GM18508 (cell line): Measurements from ENCODE around the gene IMMP2L.
"Not testable (repeated sequence)": the region's sequence is repeated elsewhere in the genome, so short reads cannot be mapped to it uniquely, and the experiment has no call there.

Experiments used
- ATAC-seq: cut with Tn5 transposase; IDR thresholded peaks from one replicate; pipeline ENCODE4 v1.9.1; 2021; ENCODE audit warnings: moderate number of reproducible peaks; ENCODE audit not compliant: insufficient read depth, unreplicated experiment

IMMP2L gene

DNA sequence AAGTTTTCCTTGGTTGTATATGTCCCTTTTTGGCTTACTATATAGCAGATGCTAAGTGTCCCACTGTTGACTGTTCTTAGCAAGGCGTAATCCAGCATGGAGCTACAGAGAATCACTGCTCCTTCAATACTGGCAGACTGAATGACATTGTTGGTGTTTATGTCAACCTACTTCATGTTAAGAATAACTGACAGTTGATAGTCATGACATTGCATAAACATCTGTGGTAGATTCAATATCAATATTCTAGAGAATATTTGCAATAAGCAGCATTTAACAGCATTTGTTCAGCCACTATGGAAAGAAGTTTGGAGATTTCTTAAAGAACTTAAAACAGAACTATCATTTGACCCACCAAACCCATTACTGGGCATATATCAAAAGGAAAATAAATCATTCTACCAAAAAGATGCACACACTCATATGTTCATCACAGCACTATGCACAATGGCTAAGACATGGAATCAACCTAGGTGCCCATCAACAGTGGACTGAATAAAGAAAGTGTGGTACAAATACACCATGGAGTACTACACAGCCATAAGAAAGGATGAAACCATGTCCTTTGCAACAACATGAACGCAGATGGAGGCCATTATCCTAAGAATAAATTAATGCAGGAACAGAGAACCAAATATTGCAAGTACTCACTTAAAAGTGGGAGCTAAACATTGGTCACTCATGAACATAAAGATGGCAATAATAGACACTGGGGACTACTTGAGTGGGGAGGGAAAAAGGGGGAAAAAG is 88.7 kb downstream of the IMMP2L start:
- ATAC-seq: no peak

DNA sequence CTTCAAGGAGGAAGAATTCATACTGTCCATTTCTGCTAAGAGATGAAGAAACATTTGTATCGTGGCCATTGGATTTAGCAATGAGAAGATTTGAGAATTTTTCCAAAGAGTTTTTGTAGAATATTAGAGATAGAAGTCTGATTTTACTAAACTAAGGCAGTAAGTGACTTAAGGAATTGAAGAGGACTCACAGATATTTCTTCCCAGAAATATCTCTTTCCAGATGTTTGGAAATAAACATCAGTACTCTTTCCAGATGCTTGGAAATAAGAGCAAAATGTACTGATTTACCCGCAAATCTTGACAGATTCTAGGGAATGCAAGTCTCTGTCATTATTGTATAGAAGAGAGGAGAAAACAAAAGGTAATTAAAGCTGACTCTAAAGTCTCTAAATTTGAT is 91.3 kb downstream of the IMMP2L start:
- no peak for ATAC-seq

DNA sequence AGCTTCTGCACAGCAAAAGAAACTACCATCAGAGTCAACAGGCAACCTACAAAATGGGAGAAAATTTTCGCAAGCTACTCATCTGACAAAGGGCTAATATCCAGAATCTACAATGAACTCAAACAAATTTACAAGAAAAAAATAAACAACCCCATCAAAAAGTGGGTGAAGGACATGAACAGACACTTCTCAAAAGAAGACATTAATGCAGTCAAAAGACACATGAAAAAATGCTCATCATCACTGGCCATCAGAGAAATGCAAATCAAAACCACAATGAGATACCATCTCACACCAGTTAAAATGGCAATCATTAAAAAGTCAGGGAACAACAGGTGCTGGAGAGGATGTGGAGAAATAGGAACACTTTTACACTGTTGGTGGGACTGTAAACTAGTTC is 92.4 kb downstream of the IMMP2L start:
- not testable (repeated sequence) for ATAC-seq

DNA sequence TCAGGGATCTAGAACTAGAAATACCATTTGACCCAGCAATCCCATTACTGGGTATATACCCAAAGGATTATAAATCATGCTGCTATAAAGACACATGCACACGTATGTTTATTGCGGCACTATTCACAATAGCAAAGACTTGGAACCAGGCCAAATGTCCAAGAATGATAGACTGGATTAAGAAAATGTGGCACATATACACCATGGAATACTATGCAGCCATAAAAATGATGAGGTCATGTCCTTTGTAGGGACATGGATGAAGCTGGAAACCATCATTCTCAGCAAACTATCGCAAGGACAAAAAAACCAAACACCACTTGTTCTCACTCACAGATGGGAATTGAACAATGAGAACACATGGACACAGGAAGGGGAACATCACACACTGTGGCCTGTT is 96.5 kb downstream of the IMMP2L start:
- ATAC-seq: not testable (repeated sequence)

DNA sequence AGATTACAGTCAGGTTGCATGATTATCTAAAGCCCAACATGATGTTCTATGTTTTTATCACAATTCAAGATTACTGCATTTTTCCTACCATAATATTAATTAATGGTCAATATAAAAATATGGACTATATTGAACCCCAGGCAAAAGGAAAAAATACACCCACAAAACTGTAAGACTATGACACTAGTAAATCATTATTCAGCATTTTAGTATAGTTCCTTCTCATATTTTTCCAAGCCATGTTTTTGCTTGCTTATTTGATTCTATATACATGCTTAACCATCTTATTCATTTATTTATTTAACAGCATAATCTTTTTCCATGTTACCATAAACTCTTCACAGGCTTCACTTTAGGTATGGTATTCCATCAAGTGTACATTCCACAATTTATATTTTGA is 101.6 kb downstream of the IMMP2L start:
- ATAC-seq: no peak

DNA sequence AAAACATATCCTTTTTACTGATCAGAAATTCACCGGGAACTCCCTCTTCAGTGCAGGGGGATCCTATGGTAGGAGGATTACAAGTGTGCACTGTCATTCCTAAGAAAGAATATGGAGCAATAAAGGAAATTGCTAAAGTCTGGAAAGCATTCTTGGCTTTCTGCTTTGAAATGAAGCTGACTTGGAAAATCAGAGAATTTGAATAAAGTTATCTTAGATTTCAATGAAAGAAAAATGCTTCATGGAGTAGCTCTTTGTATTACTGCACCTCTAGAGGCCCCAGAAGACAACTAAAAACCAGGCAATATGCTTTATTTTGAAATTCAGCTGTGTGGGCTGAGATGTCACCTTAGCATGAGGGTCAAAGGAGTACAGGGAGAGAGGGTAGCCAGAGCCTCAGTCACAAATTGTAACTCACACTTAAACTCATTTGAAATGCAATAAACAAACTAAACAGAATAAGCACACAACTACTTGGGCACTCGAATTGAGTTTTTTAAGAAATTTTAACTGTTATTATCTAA is 102.5 kb downstream of the IMMP2L start:
- ATAC-seq: no peak

DNA sequence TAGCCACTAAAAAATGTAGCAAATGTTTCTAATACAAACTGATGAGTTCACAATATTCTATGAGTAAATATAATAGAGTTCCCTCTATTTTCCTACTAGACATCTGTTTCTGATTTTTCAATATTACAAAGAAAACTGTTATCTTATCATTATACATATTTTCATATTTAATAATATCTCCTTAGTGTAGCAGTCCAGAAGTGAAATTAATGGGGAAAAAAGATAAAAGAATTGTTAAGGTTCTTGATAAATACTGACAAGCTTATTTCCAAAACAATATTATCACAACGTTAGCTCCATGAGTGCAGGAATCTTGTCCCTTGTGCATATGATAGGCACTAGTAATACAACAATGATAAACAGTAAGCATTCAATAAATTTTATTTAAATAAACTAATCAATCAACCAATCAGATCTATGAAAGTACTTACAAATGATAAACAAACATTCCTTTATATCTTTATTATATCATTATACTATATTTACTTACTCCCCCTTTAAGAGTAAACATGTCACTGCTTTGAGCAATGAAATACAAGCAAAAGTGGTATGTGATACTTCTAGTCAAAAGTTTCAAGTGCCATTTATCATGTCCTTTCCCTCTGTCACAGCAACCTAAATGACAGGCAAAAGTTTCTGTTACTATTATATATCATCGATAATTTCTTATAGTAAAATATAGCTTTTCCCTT is 103.1 kb downstream of the IMMP2L start:
- ATAC-seq: no peak

DNA sequence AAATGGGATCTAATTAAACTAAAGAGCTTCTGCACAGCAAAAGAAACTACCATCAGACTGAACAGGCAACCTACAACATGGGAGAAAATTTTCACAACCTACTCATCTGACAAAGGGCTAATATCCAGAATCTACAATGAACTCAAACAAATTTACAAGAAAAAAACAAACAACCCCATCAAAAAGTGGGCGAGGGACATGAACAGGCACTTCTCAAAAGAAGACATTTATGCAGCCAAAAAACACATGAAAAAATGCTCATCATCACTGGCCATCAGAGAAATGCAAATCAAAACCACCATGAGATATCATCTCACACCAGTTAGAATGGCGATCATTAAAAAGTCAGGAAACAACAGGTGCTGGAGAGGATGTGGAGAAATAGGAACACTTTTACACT is 111.6 kb downstream of the IMMP2L start:
- ATAC-seq: not testable (repeated sequence)

DNA sequence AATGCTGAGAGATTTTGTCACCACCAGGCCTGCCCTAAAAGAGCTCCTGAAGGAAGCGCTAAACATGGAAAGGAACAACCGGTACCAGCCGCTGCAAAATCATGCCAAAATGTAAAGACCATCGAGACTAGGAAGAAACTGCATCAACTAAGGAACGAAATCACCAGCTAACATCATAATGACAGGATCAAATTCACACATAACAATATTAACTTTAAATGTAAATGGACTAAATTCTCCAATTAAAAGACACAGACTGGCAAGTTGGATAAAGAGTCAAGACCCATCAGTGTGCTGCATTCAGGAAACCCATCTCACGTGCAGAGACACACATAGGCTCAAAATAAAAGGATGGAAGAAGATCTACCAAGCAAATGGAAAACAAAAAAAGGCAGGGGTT is 114.8 kb downstream of the IMMP2L start:
- not testable (repeated sequence) for ATAC-seq

DNA sequence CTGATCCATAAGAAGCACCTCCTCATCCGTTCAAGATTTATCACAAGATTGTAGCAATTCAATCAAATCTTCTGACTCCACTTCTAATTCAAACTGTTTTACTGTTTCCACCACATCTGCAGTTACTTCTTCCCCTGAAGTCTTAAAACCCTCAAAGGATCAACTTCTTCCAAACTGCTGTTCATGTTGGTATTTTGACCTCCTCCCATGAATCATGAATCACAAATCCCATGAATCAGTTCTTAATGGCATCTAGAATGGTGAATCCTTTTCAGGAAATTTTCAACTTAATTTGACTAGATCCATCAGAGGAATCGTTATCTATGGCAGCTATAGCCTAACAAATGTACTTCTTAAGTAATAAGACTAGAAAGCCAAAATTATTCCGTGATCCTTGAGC is 122.3 kb downstream of the IMMP2L start:
- no peak for ATAC-seq

DNA sequence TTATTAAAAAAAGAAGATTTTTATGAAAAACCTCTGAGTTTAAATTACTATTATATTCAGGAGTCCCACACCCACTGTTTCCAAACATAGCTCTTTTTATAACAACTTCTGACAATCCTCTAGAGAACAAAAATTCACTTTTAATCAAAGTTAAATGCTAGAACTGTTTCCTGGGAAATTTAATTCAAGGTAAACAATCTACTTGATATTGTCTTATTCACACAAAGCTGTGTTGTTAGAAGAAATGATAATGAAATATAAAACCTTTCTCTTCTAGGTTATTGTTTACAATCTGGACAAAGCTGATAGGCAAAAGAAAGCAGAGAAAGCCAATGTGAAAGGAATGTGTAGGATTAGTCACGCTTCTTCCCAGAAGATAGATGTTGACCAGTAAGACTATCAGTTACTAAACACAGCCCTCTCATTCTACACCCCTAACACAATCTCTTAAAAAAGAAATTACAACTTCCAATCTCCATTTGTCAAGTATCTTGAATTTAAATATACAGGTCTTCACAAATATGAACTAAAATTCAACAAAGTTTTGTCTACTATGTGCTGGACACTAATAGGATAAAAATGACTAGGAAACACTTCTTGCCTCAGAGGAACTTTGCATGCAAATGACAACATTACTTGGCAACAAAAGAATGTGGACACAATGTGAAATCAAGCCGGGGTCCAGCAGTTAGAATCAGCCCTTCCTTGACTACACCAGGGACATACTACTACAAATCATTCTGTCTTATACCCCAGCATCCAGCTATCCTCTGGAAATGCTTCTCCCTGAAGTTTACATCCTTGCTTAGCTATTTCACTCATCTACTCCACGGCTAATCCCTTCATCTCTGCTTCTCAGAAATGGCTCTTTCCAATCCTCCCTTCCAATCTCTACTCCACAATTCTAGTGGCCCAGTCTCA is 123.7 kb downstream of the IMMP2L start:
- no peak for ATAC-seq

DNA sequence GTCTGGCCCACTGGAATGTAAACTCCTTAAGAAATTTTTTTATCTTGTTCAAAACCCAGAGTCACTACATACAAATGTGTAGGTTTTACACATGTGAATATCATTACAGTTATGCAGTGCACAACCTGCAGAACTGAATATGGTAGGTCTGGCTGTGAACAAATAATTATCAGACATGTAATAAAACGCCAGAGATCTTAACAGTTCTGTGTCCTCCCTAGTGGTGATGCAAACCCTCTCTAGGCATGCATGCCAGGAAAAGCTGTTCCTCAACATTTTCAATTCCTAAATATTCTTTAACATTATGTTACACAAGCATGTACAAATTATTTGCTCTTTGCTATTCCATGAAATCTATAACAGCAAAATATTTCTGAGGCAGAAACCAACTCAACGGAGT is 124.6 kb downstream of the IMMP2L start:
- no peak for ATAC-seq

DNA sequence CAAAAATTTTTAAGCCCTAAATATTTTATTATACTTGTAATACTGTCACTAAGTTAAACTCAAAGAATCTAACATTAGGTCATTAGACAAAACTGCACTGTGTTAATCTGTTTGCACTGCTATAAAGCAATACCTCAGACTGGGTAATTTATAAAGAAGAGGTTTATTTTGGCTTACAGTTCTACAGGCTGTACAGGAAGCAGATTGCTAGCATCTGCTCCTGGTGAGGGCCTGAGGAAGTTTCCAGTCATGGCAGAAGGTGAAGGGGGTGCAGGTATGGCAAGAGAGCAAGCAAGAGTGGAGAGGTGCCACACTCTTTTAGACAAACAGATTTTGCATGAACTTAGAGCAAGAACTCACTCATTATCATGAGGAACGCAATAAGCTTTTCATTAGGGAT is 125.7 kb downstream of the IMMP2L start:
- ATAC-seq: no peak

DNA sequence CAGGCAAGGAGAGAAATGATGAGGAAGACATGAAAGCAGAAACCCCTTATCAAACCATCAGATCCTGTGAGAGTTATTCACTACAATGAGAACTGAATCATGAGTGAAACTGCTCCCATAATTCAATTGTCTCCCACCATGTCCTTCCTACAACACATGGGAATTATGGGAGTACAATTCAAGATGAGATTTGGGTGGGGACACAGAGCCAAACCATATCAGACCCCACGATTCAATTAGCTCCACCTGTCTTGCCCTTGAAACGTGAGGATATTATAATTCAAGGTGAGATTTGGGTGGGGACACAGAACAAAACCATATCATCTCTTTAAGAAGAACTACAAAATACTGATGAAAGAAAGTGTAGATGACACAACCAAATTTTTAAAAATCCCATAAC is 128.9 kb downstream of the IMMP2L start:
- no peak for ATAC-seq

DNA sequence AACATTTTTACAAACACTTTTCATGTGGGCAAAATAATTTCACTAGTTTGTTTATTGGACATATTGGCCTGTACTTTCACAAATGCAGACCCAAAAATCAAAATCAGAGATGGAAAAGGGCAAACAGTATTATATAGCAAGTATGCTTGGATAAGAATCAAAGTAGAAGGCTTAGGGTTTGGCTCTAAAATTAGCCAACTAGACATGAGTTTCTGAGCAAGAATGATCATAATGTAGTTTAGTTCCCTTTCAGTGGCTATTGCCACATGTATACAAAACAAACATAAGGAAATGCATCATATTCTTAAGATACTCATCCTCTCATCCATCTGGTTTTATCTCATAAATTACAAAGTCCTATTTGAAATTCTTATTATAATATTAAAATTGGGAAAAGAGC is 132.5 kb downstream of the IMMP2L start:
- ATAC-seq: no peak

DNA sequence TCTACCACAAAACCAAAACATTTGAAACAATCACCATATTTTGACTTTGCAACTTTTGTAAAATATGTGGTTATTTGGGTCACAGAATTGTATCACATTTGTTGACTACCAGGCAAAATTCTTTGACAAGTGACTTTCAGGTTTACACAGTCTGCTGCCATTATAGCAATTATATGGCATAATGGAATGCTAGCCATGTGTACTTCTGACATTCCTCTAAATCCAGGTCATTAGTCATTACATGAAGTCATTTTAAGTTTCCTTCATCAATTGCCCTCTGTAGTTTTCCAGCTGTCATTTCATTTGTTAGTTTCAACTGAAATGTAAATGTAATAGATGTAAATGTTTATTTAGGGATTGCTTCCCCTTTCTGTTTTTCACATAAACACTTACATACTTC is 137.5 kb downstream of the IMMP2L start:
- no peak for ATAC-seq

DNA sequence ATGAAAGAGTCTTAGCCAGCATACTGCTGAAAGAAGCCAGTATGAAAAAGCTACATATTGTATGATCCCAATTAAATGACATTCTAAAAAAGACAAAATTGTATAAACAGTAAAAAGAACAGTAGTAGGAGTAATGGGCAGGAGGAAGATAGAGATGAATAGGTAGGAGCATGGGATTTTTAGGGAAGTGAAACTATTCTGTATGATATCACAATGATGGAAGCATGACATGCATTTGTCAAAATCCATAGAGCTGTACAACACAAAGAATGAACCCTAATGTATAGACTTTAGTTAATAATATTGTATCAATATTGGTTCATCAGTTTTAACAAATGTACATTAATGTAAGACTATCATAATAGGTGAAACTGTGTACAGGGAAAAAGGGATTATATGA is 147.9 kb downstream of the IMMP2L start:
- no peak for ATAC-seq

DNA sequence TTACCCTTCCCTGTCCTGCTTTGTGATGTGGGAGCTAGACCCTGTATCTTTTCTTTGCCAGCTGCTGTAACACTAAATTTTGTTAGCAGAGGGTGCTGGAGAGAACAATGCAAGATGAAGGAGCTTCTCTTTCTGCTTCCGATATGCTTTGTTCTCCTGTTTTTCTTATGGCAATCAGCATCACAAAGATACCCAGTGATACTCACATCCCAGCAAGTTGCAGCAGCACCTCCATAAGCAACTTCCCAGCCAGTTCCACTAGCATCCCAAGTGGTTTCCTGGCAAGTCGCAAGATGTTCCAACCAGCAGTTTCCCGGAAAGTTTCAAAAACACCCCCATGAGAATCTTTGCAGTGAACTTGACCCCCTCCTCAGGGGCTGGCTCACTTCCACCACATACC is 148.6 kb downstream of the IMMP2L start:
- ATAC-seq: no peak

DNA sequence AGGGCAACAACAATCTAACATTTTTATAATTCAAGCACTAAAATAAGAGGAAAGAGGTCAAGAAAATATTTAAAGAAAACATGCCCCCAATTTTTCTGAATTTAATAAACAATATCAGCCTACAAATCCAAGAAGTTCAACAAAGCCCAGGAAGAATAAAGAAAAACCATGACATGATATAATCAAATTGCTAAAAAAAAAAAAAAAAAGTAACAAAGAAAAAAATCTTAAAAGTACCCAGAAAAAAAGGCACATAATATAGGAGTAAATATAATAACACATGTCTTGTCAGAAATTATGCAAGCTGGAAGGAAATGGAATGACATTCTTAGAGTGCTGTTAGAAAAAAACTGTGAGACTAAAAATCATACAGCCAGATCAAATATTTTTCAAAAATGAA is 151.4 kb downstream of the IMMP2L start:
- no peak for ATAC-seq

DNA sequence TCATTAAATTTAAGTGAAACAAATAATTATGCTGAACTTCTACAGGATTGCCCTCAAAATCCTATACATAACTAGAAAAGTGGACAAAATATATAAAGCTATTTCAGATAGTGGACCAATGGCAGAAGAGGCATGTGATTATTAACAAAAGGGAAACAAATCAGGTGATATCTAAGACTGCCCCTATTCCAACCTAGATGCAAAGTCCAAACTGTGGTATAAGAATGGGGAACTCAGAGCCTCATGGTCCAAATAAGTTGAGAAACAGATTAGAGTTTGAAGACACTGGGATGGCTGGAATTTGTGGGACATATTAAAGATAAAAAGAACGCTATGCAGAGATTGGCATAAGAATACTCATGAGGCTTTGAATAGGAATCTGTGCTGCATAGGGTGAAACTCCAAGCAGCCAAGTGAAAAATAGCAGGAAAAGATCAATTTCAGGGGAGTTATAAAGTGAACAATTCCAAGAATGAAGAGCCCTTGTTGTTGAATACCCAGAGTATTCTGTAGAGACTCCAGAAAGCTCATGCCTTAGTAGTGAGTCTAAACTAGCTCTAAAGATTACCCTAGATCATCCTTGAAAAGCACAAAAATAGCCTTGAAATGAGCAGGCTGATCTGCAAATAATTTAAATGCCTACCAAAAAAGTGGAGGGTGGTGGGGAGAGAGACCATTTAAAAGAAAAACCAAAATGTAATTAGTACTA is 152.4 kb downstream of the IMMP2L start:
- no peak for ATAC-seq
